Mesothelial cell of epicardium (in vitro differentiated cells): ENCODE results near the gene PSMD6. TPM values are rescaled to one million over a fixed set of nuclear protein-coding genes. Genes with fewer than 3 reads are reported as not detected.
A peak's percentile ranks its signal among the peaks of the same experiment; 100 is the strongest.

Experiments used
- DNase-seq, 2 experiments: peaks; one replicate each; pipeline ENCODE4 v3.0.0; 2021; ENCODE audit warnings: low spot score in 2 of 2; ENCODE audit not compliant: unreplicated experiment in 2 of 2
- H3K27ac Mint-ChIP-seq: 2 replicates; pipeline ENCODE4 v1.8.0; 2021; ENCODE audit warnings: mixed read lengths
- H3K27me3 Mint-ChIP-seq: 2 replicates; pipeline ENCODE4 v1.8.0; 2021; ENCODE audit warnings: low read depth, mixed read lengths
- H3K36me3 Mint-ChIP-seq: 2 replicates; pipeline ENCODE4 v1.8.0; 2021; ENCODE audit warnings: mixed read lengths
- H3K4me1 Mint-ChIP-seq: 2 replicates; pipeline ENCODE4 v1.8.0; 2021; ENCODE audit warnings: mixed read lengths
- H3K4me3 Mint-ChIP-seq: 2 replicates; pipeline ENCODE4 v1.8.0; 2021; ENCODE audit warnings: mild to moderate bottlenecking, moderate library complexity, mixed read lengths
- H3K9me3 Mint-ChIP-seq: 2 replicates; pipeline ENCODE4 v1.8.0; 2021; ENCODE audit warnings: mixed read lengths
- CTCF ChIP-seq: fragments of 200-600 bp; sonication (generic); IDR thresholded peaks from one replicate; pipeline ENCODE4 v1.5.0; 2021; ENCODE audit warnings: antibody characterized with exemption; ENCODE audit not compliant: unreplicated experiment
- total RNA-seq: library from RNA; stranded (reverse); gene quantifications from 3 replicates; pipeline ENCODE4 v1.2.1, GENCODE V29; 2021

The PSMD6 gene
- 70.1 to 74.9 TPM (median 73.4 TPM) in 3 replicates for total RNA-seq

GRCh38 chr3:64023187-64023860 is at the start of gene PSMD6:
Gene PSMD6 (minus strand): TSS chr3:64023494. CDS start chr3:64023419, 75 bp downstream.
- peak; percentile 79 to 96 for DNase-seq
- peaks cover 31% of the 10 kb centered on the region for H3K4me1 Mint-ChIP-seq

GRCh38 chr3:64072126-64072525 is 48.8 kb upstream of the PSMD6 start:
- Mint-ChIP-seq H3K36me3 (no peaks in the 10 kb centered on the region), H3K27ac (no peak overlapping the region), H3K27me3 (peaks cover 19% of the 10 kb centered on the region), H3K9me3 (peaks cover 24% of the 10 kb centered on the region), H3K4me1 (peaks cover 16% of the 10 kb centered on the region), H3K4me3 (no peak overlapping the region)
- no peak for TF ChIP-seq CTCF
- no peak for DNase-seq

More at GRCh38 chr3:64023187-64023860, at the start of gene PSMD6:
- Mint-ChIP-seq H3K4me3 (peak within 1 kb of the TSS; percentile 86), H3K27me3 (no peaks in the 10 kb centered on the region), H3K27ac (peak within 1 kb of the TSS; percentile 95), H3K36me3 (peaks cover 15% of the 10 kb centered on the region), H3K9me3 (no peaks in the 10 kb centered on the region)
- TF ChIP-seq CTCF: peak; percentile 97

GRCh38 chr3:64070704-64071103 is 47.4 kb upstream of the PSMD6 start:
- peaks cover 22% of the 10 kb centered on the region for H3K9me3 Mint-ChIP-seq
- peaks cover 16% of the 10 kb centered on the region for H3K4me1 Mint-ChIP-seq
- TF ChIP-seq CTCF: no peak
- H3K4me3 Mint-ChIP-seq: no peak overlapping the region
- H3K36me3 Mint-ChIP-seq: no peaks in the 10 kb centered on the region
- H3K27me3 Mint-ChIP-seq: peaks cover 12% of the 10 kb centered on the region
- DNase-seq: no peak
- H3K27ac Mint-ChIP-seq: no peak overlapping the region

- H3K27me3 Mint-ChIP-seq: peaks cover 11% of the 10 kb centered on the region
- no peaks in the 10 kb centered on the region for H3K36me3 Mint-ChIP-seq
- peaks cover 16% of the 10 kb centered on the region for H3K4me1 Mint-ChIP-seq
- H3K4me3 Mint-ChIP-seq: no peak overlapping the region
- H3K9me3 Mint-ChIP-seq: peaks cover 17% of the 10 kb centered on the region
- TF ChIP-seq CTCF: no peak
- DNase-seq: no peak
- H3K27ac Mint-ChIP-seq: no peak overlapping the region
Measured at GRCh38 chr3:64067506-64068346, 44.4 kb upstream of the PSMD6 start.

GRCh38 chr3:64064804-64065203 is 41.5 kb upstream of the PSMD6 start:
- Mint-ChIP-seq H3K4me3 (no peak overlapping the region), H3K9me3 (peaks cover 11% of the 10 kb centered on the region), H3K36me3 (no peaks in the 10 kb centered on the region), H3K27ac (no peak overlapping the region), H3K27me3 (peaks cover 9% of the 10 kb centered on the region), H3K4me1 (peaks cover 21% of the 10 kb centered on the region)
- no peak for TF ChIP-seq CTCF
- no peak for DNase-seq
